GM12874 (cell line): ENCODE data around the gene LPXN.

Experiments
- CTCF ChIP-seq: IDR thresholded peaks from 2 replicates; pipeline ENCODE4 v1.5.1; 2011; ENCODE audit warnings: low read depth, mild to moderate bottlenecking, control low read depth, low read length, moderate library complexity; ENCODE audit not compliant: insufficient read depth

Gene LPXN

GRCh38 chr11:58503361-58503856 lies 72.2 kb downstream of the LPXN start:
- no peak for TF ChIP-seq CTCF

GRCh38 chr11:58502004-58502403 lies 73.7 kb downstream of the LPXN start:
- TF ChIP-seq CTCF: no peak

- no peak for TF ChIP-seq CTCF
These were observed 77.2 kb downstream of the LPXN start for GRCh38 chr11:58498464-58498863.

GRCh38 chr11:58497951-58498350 lies 77.7 kb downstream of the LPXN start:
- no peak for TF ChIP-seq CTCF

- no peak for TF ChIP-seq CTCF
These were observed 79.8 kb downstream of the LPXN start for GRCh38 chr11:58495906-58496305.

- TF ChIP-seq CTCF: no peak
These were observed 81.6 kb downstream of the LPXN start for GRCh38 chr11:58494101-58494500.

- no peak for TF ChIP-seq CTCF
These were observed 82.0 kb downstream of the LPXN start for GRCh38 chr11:58493676-58494075.

- no peak for TF ChIP-seq CTCF
These were observed 84.8 kb downstream of the LPXN start for GRCh38 chr11:58490827-58491226.
